PC-9 (cell line): Measurements from ENCODE around the gene PHF23. TPM values are rescaled to one million over a fixed set of nuclear protein-coding genes. Genes with fewer than 3 reads are reported as not detected.
A peak's percentile ranks its signal among the peaks of the same experiment; 100 is the strongest.

Experiments used
- BruUV-seq: library from RNA; stranded (reverse); fragments of 400-500 nt; replicated peaks from 2 replicates; lab custom pipeline; 2021; lab: Mats Ljungman, UMichigan
- CTCF ChIA-PET: fragments of 300-600 bp; sonication (Branson Sonifier 250); formaldehyde crosslinking; loops from one replicate; lab custom pipeline; 2022; ENCODE audit warnings: antibody characterized with exemption; lab: Charles Lee
- POLR2A ChIA-PET: fragments of 300-600 bp; sonication (Branson Sonifier 250); formaldehyde crosslinking; loops from one replicate; lab custom pipeline; 2022; ENCODE audit warnings: antibody characterized with exemption; ENCODE audit not compliant: unreplicated experiment; lab: Charles Lee
- DNase-seq, 2 experiments: peaks; one replicate each; pipeline versions ENCODE4 v3.0.0 to v3.0.0-alpha.2; 2015 to 2022; ENCODE audit warnings: mixed read lengths in 1 of 2
- H2AFZ ChIP-seq: fragments of 200-600 bp; sonication (generic); 2 replicates; pipeline ENCODE4 v1.8.1; 2017; ENCODE audit warnings: antibody characterized with exemption
- H3F3A ChIP-seq: fragments of 200-600 bp; sonication (generic); 2 replicates; pipeline ENCODE4 v1.8.1; 2017; ENCODE audit warnings: antibody characterized with exemption, mild to moderate bottlenecking, low read depth; ENCODE audit not compliant: insufficient read depth
- H3K27ac ChIP-seq: fragments of 200-600 bp; sonication (generic); 2 replicates; pipeline ENCODE4 v1.6.1; 2016; ENCODE audit warnings: mixed run types
- H3K27me3 ChIP-seq: fragments of 200-600 bp; sonication (generic); 2 replicates; pipeline ENCODE4 v1.6.1; 2016; ENCODE audit warnings: low read depth, mixed run types; ENCODE audit not compliant: insufficient read depth
- H3K36me3 ChIP-seq: fragments of 200-600 bp; sonication (generic); 2 replicates; pipeline ENCODE4 v1.6.1; 2016; ENCODE audit warnings: low read depth, mixed run types
- H3K4me1 ChIP-seq: fragments of 200-600 bp; sonication (generic); replicated peaks from 2 replicates; pipeline ENCODE4 v1.6.1; 2016; ENCODE audit warnings: mixed run types; ENCODE audit not compliant: insufficient read depth
- H3K4me2 ChIP-seq: fragments of 200-600 bp; sonication (generic); 2 replicates; pipeline ENCODE4 v1.6.1; 2017; ENCODE audit warnings: mixed run types
- H3K4me3 ChIP-seq: fragments of 200-600 bp; sonication (generic); 2 replicates; pipeline ENCODE4 v1.6.1; 2016; ENCODE audit warnings: mixed run types
- H3K79me2 ChIP-seq: fragments of 200-600 bp; sonication (generic); 2 replicates; pipeline ENCODE4 v1.6.1; 2017; ENCODE audit warnings: low read depth, mixed run types
- H3K9me2 ChIP-seq: fragments of 200-600 bp; sonication (generic); 2 replicates; pipeline ENCODE4 v1.8.1; 2017; ENCODE audit warnings: mild to moderate bottlenecking; ENCODE audit not compliant: insufficient read depth
- H3K9me3 ChIP-seq: fragments of 200-600 bp; sonication (generic); 2 replicates; pipeline ENCODE4 v1.8.1; 2016; ENCODE audit warnings: low read depth; ENCODE audit not compliant: insufficient read depth
- H4K20me1 ChIP-seq: fragments of 200-600 bp; sonication (generic); 2 replicates; pipeline ENCODE4 v1.8.1; 2017; ENCODE audit not compliant: insufficient read depth
- CTCF ChIP-seq: fragments of 200-600 bp; sonication (generic); conservative IDR thresholded peaks from 2 replicates; pipeline ENCODE4 v1.6.1; 2017; ENCODE audit warnings: mixed run types, antibody characterized with exemption, mild to moderate bottlenecking, moderate library complexity
- EZH2 ChIP-seq: fragments of 200-600 bp; sonication (generic); IDR thresholded peaks from 2 replicates; pipeline ENCODE4 v1.8.0; 2017; ENCODE audit warnings: antibody characterized with exemption, low read depth
- intact Hi-C: fragments of 100-400 bp; cut with micrococcal nuclease; formaldehyde crosslinking; loops from one replicate; pipeline ENCODE4 v1.10.0; 2022; ENCODE audit not compliant: unreplicated experiment
- total RNA-seq: library from RNA; stranded (reverse); gene quantifications from 2 replicates; pipeline ENCODE4 v1.2.3, GENCODE V29; 2021

The PHF23 gene
- total RNA-seq, 1 experiment from 2014 or later = 64.5 TPM

DNA sequence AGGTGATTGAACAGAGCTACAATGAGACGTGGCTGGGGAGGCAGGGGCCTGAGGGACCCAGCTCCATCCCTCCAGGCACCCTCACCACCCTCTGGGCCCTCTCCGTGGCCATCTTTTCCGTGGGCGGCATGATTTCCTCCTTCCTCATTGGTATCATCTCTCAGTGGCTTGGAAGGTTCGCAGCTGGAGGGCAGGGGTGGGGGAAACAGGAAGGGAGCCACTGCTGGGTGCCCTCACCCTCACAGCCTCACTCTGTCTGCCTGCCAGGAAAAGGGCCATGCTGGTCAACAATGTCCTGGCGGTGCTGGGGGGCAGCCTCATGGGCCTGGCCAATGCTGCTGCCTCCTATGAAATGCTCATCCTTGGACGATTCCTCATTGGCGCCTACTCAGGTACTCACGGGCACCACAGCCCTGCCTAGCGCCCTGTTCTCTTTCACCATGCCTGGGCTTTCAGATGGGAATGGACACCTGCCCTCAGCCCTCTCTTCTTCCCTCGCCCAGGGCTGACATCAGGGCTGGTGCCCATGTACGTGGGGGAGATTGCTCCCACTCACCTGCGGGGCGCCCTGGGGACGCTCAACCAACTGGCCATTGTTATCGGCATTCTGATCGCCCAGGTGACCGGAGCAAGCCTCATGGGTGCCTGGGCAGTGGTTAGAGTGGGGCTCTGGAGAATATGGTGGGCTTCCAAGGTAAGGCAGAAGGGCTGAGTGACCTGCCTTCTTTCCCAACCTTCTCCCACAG lies 44.4 kb upstream of the PHF23 start:
- intact Hi-C loops = no loop called here
- H3K4me3 ChIP-seq = no peak overlapping the region
- H2AFZ ChIP-seq = no peak overlapping the region
- ChIA-PET CTCF (interaction anchor here (1.4 kb wide), 1 partner anchor 13 kb away, joined by 3 read pairs; no protein-coding TSS in a partner anchor), POLR2A (no interaction called here)
- TF ChIP-seq CTCF = no peak
- no peak for TF ChIP-seq EZH2
- BruUV-seq = no TSS peak
- no peaks in the 10 kb centered on the region for H3K9me3 ChIP-seq
- no peaks in the 10 kb centered on the region for H3K9me2 ChIP-seq
- no peak overlapping the region for H3K4me2 ChIP-seq
- no peaks in the 10 kb centered on the region for H3K36me3 ChIP-seq
- H3K27ac ChIP-seq = no peak overlapping the region
- no peaks in the 10 kb centered on the region for H4K20me1 ChIP-seq
- H3K4me1 ChIP-seq = 0 out of 2 replicates have a peak, but pooled peaks cover 4% of the 10 kb centered on the region
- no peak for DNase-seq
- H3K79me2 ChIP-seq = no peaks in the 10 kb centered on the region
- H3F3A ChIP-seq = peaks cover 12% of the 10 kb centered on the region; the same call in 1 of the 2 replicates
- H3K27me3 ChIP-seq = no peaks in the 10 kb centered on the region

DNA sequence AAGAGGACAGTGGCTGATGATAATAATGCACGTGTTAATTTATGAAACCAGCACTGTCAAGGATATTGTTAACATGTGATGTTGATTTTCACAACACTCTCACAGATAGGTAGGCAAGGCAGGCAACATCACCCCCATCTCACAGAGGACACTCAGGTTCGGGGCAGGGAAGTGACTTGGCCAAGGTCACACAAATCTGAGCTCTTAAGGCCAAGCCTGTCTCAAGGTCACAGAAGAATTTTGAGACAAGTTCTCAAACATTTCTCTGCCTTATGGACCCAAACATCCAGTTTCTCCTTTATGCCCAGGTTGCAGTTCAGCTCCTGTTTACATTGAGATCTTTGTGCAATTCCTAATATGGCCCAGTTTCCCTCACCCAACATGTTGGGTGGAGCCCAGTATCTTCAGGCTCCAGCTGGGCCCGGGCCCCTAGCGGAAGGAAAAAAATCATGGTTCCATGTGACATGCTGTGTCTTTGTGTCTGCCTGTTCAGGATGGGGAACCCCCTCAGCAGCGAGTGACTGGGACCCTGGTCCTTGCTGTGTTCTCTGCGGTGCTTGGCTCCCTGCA lies 43.6 kb upstream of the PHF23 start:
- Histone ChIP-seq H3K36me3 (no peaks in the 10 kb centered on the region), H3K4me2 (no peak overlapping the region), H3K79me2 (no peaks in the 10 kb centered on the region), H3K9me3 (no peaks in the 10 kb centered on the region), H3F3A (peaks cover 12% of the 10 kb centered on the region; the same call in 1 of the 2 replicates), H4K20me1 (no peaks in the 10 kb centered on the region), H3K9me2 (no peaks in the 10 kb centered on the region), H2AFZ (no peak overlapping the region), H3K27me3 (no peaks in the 10 kb centered on the region), H3K27ac (no peak overlapping the region), H3K4me3 (no peak overlapping the region), H3K4me1 (0 out of 2 replicates have a peak, but pooled peaks cover 4% of the 10 kb centered on the region)
- CTCF ChIA-PET = interaction anchor here (0.6 to 1.4 kb wide), 2 partner anchors 14 to 24 kb away, joined by 3 to 5 read pairs; no protein-coding TSS in a partner anchor
- POLR2A ChIA-PET = interaction anchor here (0.5 kb wide), 1 partner anchor 98 kb away, joined by 3 read pairs; no protein-coding TSS in a partner anchor
- no TSS peak for BruUV-seq
- no peak for DNase-seq
- intact Hi-C loops = no loop called here
- TF ChIP-seq CTCF (no peak), EZH2 (no peak)

DNA sequence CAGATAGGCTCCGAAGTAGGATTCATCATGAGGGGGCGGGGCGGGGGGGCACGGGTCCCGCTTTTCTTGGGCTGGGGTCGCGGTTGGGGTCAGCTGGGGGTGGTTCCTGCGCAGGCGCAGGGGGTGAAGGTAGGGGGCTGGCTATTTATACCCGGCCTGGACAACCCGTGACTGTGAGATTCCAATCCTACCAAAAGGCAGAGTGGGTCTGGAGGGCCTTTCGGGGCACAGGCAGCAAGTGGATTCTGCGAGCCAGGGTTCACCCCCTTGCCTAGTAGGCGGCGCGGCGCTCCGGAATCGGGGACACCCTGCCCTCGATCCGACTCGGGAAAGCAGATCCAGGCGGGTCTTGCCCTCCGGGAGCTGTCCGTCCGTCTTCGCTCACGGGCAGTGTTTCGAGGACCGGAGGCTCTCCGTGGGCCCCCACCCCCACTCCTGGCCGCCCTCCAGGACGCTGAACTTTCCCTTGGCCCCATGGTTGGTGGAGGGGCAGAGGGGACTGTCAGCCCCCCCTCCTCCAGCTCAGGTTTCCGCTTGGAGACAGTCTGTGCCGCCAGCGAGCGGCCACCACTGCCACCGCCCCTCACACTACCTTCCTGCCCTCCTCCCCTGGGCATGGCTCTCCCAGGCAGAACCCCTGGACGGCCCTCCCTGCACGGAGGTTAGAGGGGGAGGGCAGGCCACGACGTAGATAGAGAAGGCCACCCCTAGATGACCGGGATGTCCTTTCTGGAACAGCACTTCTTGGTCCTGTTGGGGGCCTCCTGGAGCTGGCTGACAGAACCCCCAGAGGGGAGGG lies 42.9 kb upstream of the PHF23 start:
- no peak for DNase-seq
- CTCF ChIA-PET = interaction anchor here (0.6 to 1.4 kb wide), 4 partner anchors 15 to 298 kb away, joined by 3 to 5 read pairs (median 4); partner anchors contain the start of gene CD68
- Histone ChIP-seq H3K4me1 (0 out of 2 replicates have a peak, but pooled peaks cover 4% of the 10 kb centered on the region), H3K79me2 (no peaks in the 10 kb centered on the region), H3K4me2 (peak overlapping the region; percentile 93), H2AFZ (peak overlapping the region; percentile 78), H3K36me3 (no peaks in the 10 kb centered on the region), H3K9me3 (no peaks in the 10 kb centered on the region), H4K20me1 (no peaks in the 10 kb centered on the region), H3K4me3 (peak overlapping the region; percentile 55), H3K9me2 (no peaks in the 10 kb centered on the region), H3F3A (peaks cover 12% of the 10 kb centered on the region; the same call in 1 of the 2 replicates), H3K27me3 (no peaks in the 10 kb centered on the region), H3K27ac (no peak overlapping the region)
- POLR2A ChIA-PET = no interaction called here
- TF ChIP-seq CTCF (no peak), EZH2 (no peak)
- BruUV-seq = TSS peak; percentile 57
- intact Hi-C loops = loop anchor here (1.0 to 2.0 kb wide), 3 partner anchors 64 to 407 kb away; partner anchors contain the start of genes SOX15 and WRAP53
